GM04504 (cell line): ENCODE results near the gene CRYZL1.

ENCODE experiments used
- DNase-seq: peaks from one replicate; pipeline ENCODE4 v3.0.0-alpha.2; 2012; ENCODE audit warnings: low read depth

Gene CRYZL1

GRCh38 chr21:33560965-33561364, 80.6 kb downstream of the CRYZL1 start:
- DNase-seq: no peak

GRCh38 chr21:33559813-33560212, 81.7 kb downstream of the CRYZL1 start:
- no peak for DNase-seq

GRCh38 chr21:33558777-33559421, 82.6 kb downstream of the CRYZL1 start:
- no peak for DNase-seq

- no peak for DNase-seq
Observed at GRCh38 chr21:33557447-33557846, 84.1 kb downstream of the CRYZL1 start.

- no peak for DNase-seq
Observed at GRCh38 chr21:33554982-33555344, 86.6 kb downstream of the CRYZL1 start.

- no peak for DNase-seq
Observed at GRCh38 chr21:33554236-33554981, 87.1 kb downstream of the CRYZL1 start.

- no peak for DNase-seq
Observed at GRCh38 chr21:33552999-33553598, 88.4 kb downstream of the CRYZL1 start.

- no peak for DNase-seq
Observed at GRCh38 chr21:33552093-33552998, 89.2 kb downstream of the CRYZL1 start.

GRCh38 chr21:33551664-33552063, 89.9 kb downstream of the CRYZL1 start:
- no peak for DNase-seq

- no peak for DNase-seq
Observed at GRCh38 chr21:33550772-33551660, 90.5 kb downstream of the CRYZL1 start.

- DNase-seq: no peak
Observed at GRCh38 chr21:33549848-33550771, 91.4 kb downstream of the CRYZL1 start.

GRCh38 chr21:33546086-33546485, 95.5 kb downstream of the CRYZL1 start:
- no peak for DNase-seq

GRCh38 chr21:33544451-33545195, 96.9 kb downstream of the CRYZL1 start:
- DNase-seq: no peak

- DNase-seq: peak; percentile 40
Observed at GRCh38 chr21:33543505-33544129, 97.9 kb downstream of the CRYZL1 start.

- DNase-seq: peak; percentile 99
Observed at GRCh38 chr21:33542640-33543504, 98.7 kb downstream of the CRYZL1 start, which contains the start of gene SON. Gene SON, plus strand, starts transcription at chr21:33543038. Its CDS starts 55 bp downstream, at chr21:33543093.

- peak; percentile 60 for DNase-seq
Observed at GRCh38 chr21:33541756-33542639, 99.5 kb downstream of the CRYZL1 start, which contains the start of gene GART. Gene GART, minus strand, starts transcription at chr21:33542117. Its CDS starts 2,802 bp downstream, at chr21:33539315.
